HepG2 (cell line): ENCODE results near the gene FASLG. TPM values are rescaled to one million over a fixed set of nuclear protein-coding genes. Genes with fewer than 3 reads are reported as not detected.

Experiments
- MAFG ChIP-seq: sonication (generic); formaldehyde crosslinking; IDR thresholded peaks from 2 replicates; pipeline ENCODE4 v1.5.1; 2020; ENCODE audit warnings: mild to moderate bottlenecking, missing genetic modification reagents
- PATZ1 ChIP-seq: sonication (generic); formaldehyde crosslinking; IDR thresholded peaks from 2 replicates; pipeline ENCODE4 v1.4.0; 2020; ENCODE audit warnings: missing genetic modification reagents
- PLSCR1 ChIP-seq: sonication (generic); formaldehyde crosslinking; IDR thresholded peaks from 2 replicates; pipeline ENCODE4 v1.5.0; 2020; ENCODE audit warnings: missing genetic modification reagents, mild to moderate bottlenecking, borderline replicate concordance
- RAD21 ChIP-seq: fragments of 450-650 bp; formaldehyde crosslinking; IDR thresholded peaks from 2 replicates; pipeline ENCODE4 v1.5.0; 2020; ENCODE audit warnings: mild to moderate bottlenecking
- REL ChIP-seq: sonication (generic); formaldehyde crosslinking; conservative IDR thresholded peaks from 2 replicates; pipeline ENCODE4 v1.8.0; 2022; ENCODE audit warnings: mild to moderate bottlenecking, missing genetic modification reagents, moderate library complexity
- TFDP1 ChIP-seq: IDR thresholded peaks from 2 replicates; pipeline ENCODE4 v1.6.1; 2016; ENCODE audit warnings: missing compliant biosample characterization, missing genetic modification reagents, borderline replicate concordance
- ZBTB14 ChIP-seq: sonication (generic); formaldehyde crosslinking; IDR thresholded peaks from 2 replicates; pipeline ENCODE4 v1.4.0; 2020; ENCODE audit warnings: missing genetic modification reagents
- ZBTB7B ChIP-seq: sonication (generic); formaldehyde crosslinking; IDR thresholded peaks from 2 replicates; pipeline ENCODE4 v1.4.0; 2020; ENCODE audit warnings: missing genetic modification reagents
- polyA plus RNA-seq, 8 experiments: library from polyadenylated mRNA; depleted of rRNA in 3 of 8; stranded (reverse) in 7 of 8; unstranded in 1 of 8; fragments of >200 nt; fragmentation: Illumina TruSeq in 4 of 8; extraction: Trizol in 4 of 8; gene quantifications; 2 replicates each; pipeline versions ENCODE4 v1.2.1 to v1.2.3, GENCODE V29; 2011 to 2016; ENCODE audit warnings: low read depth in 4 of 8, missing spikeins in 1 of 8, mixed read lengths in 1 of 8; ENCODE audit not compliant: insufficient read depth in 1 of 8
- total RNA-seq, 5 experiments: library from RNA; depleted of rRNA; stranded (reverse); fragments of >200 nt; fragmentation: Illumina TruSeq; extraction: Trizol; gene quantifications; 2 replicates each; pipeline ENCODE4 v1.2.3, GENCODE V29; 2016; ENCODE audit warnings: low read depth in 1 of 5
- TF ChIP-seq, protein P1 (sequence below): sonication (generic); formaldehyde crosslinking; IDR thresholded peaks from 2 replicates; pipeline ENCODE4 v1.8.1; 2023; ENCODE audit warnings: mild to moderate bottlenecking, missing genetic modification reagents
- TF ChIP-seq, protein P2 (sequence below): sonication (generic); formaldehyde crosslinking; IDR thresholded peaks from 2 replicates; pipeline ENCODE4 v1.8.1; 2022; ENCODE audit warnings: mild to moderate bottlenecking, missing genetic modification reagents

Gene FASLG
- total and polyA plus RNA-seq, 2 of the 13 experiments (the other 11 are each of a cell fraction or from before 2014, with no cell fraction given), result 0.08 TPM; not detected in 1

GRCh38 chr1:172662464-172663109 lies 3.7 kb downstream of the FASLG start (continued):
- TF ChIP-seq TFDP1 (CRISPR knock-in tag), result no peak
- no peak for TF ChIP-seq RAD21 (CRISPR knock-in tag)
- TF ChIP-seq, protein P1, sequence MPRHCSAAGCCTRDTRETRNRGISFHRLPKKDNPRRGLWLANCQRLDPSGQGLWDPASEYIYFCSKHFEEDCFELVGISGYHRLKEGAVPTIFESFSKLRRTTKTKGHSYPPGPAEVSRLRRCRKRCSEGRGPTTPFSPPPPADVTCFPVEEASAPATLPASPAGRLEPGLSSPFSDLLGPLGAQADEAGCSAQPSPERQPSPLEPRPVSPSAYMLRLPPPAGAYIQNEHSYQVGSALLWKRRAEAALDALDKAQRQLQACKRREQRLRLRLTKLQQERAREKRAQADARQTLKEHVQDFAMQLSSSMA (CRISPR knock-in tag), result no peak
- no peak for TF ChIP-seq PLSCR1 (CRISPR knock-in tag)
- TF ChIP-seq ZBTB14 (CRISPR knock-in tag), result no peak
- TF ChIP-seq PATZ1 (CRISPR knock-in tag), result no peak
- no peak for TF ChIP-seq MAFG (CRISPR knock-in tag)
- no peak for TF ChIP-seq ZBTB7B (CRISPR knock-in tag)
- TF ChIP-seq, protein P2, sequence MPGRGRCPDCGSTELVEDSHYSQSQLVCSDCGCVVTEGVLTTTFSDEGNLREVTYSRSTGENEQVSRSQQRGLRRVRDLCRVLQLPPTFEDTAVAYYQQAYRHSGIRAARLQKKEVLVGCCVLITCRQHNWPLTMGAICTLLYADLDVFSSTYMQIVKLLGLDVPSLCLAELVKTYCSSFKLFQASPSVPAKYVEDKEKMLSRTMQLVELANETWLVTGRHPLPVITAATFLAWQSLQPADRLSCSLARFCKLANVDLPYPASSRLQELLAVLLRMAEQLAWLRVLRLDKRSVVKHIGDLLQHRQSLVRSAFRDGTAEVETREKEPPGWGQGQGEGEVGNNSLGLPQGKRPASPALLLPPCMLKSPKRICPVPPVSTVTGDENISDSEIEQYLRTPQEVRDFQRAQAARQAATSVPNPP (CRISPR knock-in tag), result no peak
- no peak for TF ChIP-seq REL
